HepG2 (cell line): Measurements from ENCODE around the gene CPVL. TPM values are rescaled to one million over a fixed set of nuclear protein-coding genes. Genes with fewer than 3 reads are reported as not detected.

Source experiments
- ATAC-seq: fragments of 200-7000 bp; cut with Tn5 transposase; 3 replicates; pipeline ENCODE4 v1.9.1; 2020; ENCODE audit warnings: mild to moderate bottlenecking, moderate library complexity
- BruUV-seq: library from RNA; stranded (reverse); fragments of 400-500 nt; replicated peaks from 2 replicates; lab custom pipeline; 2021; lab: Mats Ljungman, UMichigan
- CTCF ChIA-PET: fragments of 300-600 bp; formaldehyde crosslinking; extraction: SDS; loops from one replicate; lab custom pipeline; 2021; ENCODE audit warnings: low total read pairs, inconsistent platforms, low intra/inter-chr PET ratio; lab: Yijun Ruan, JAX
- POLR2A ChIA-PET: fragments of 350-600 bp; sonication (Branson Sonifier 250); formaldehyde crosslinking; loops from one replicate; lab custom pipeline; 2020; ENCODE audit warnings: antibody characterized with exemption, inconsistent platforms; lab: Yijun Ruan, JAX
- DNase-seq: peaks from one replicate; pipeline ENCODE4 v3.0.0-alpha.2; 2015; ENCODE audit warnings: low spot score
- FAIRE-seq: peaks from 3 replicates; lab custom pipeline; 2011; peaks lifted over from hg19 to GRCh38; lab: Jason Lieb, UNC
- H2AFZ ChIP-seq: one replicate; pipeline ENCODE4 v1.6.1; 2011; ENCODE audit warnings: low read length, inconsistent platforms
- H3K27ac ChIP-seq: fragments of 300-600 bp; 3 replicates; pipeline ENCODE4 v1.8.0; 2011; ENCODE audit warnings: mixed run types, mild to moderate bottlenecking, mixed read lengths, low read length, inconsistent platforms; ENCODE audit not compliant: insufficient read depth; ENCODE audit errors: extremely low read length
- H3K27me3 ChIP-seq, 2 experiments: fragments of 200-600 bp in 1 of 2; 2 replicates in 1 of 2; 3 replicates in 1 of 2; pipeline versions ENCODE4 v1.6.0 to v1.8.0; 2011; ENCODE audit warnings: low read length in 2 of 2, mild to moderate bottlenecking in 2 of 2, moderate library complexity in 2 of 2, inconsistent platforms in 1 of 2; ENCODE audit not compliant: insufficient read depth in 2 of 2, control insufficient read depth in 1 of 2
- H3K36me3 ChIP-seq, 2 experiments: fragments of 200-600 bp in 1 of 2; replicated peaks in 1 of 2; 2 replicates in 1 of 2; 3 replicates in 1 of 2; pipeline versions ENCODE4 v1.5.1 to v1.8.0; 2011; ENCODE audit warnings: low read length in 2 of 2, inconsistent platforms in 1 of 2; ENCODE audit not compliant: insufficient read depth in 2 of 2, control insufficient read depth in 1 of 2
- H3K4me1 ChIP-seq: 2 replicates; pipeline ENCODE4 v1.5.1; 2012; ENCODE audit warnings: low read length, inconsistent platforms; ENCODE audit not compliant: insufficient read depth
- H3K4me2 ChIP-seq: 2 replicates; pipeline ENCODE4 v1.6.0; 2011; ENCODE audit warnings: low read depth, low read length, inconsistent platforms
- H3K4me3 ChIP-seq, 3 experiments: fragments of 200-600 bp in 1 of 3; sonication (generic), shearing (Covaris generic) in 1 of 3; replicated peaks in 1 of 3; 2 replicates each; pipeline ENCODE4 v1.5.1; 2011 to 2016; ENCODE audit warnings: low read length in 3 of 3, inconsistent platforms in 2 of 3, low read depth in 2 of 3, mild to moderate bottlenecking in 2 of 3, control low read depth in 1 of 3, mixed read lengths in 1 of 3; ENCODE audit not compliant: insufficient read depth in 1 of 3
- H3K79me2 ChIP-seq: one replicate; pipeline ENCODE4 v1.6.1; 2011; ENCODE audit warnings: low read length, inconsistent platforms; ENCODE audit not compliant: insufficient read depth
- H3K9ac ChIP-seq: 2 replicates; pipeline ENCODE4 v1.6.0; 2011; ENCODE audit warnings: mild to moderate bottlenecking, low read depth, low read length, inconsistent platforms; ENCODE audit not compliant: insufficient read depth
- H3K9me3 ChIP-seq: 2 replicates; pipeline ENCODE4 v1.5.1; 2012; ENCODE audit warnings: mild to moderate bottlenecking, low read length
- H4K20me1 ChIP-seq: 2 replicates; pipeline ENCODE4 v1.6.0; 2011; ENCODE audit warnings: inconsistent platforms, mild to moderate bottlenecking, low read length, moderate library complexity; ENCODE audit not compliant: insufficient read depth
- CCAR2 ChIP-seq: fragments of 200-400 bp; formaldehyde crosslinking; optimal IDR thresholded peaks from 2 replicates; pipeline ENCODE3; 2018; ENCODE audit warnings: low read depth, mild to moderate bottlenecking, low read length, moderate library complexity
- FOXA1 ChIP-seq, 2 experiments: fragments of 450-650 bp in 1 of 2; sonication (generic) in 1 of 2; formaldehyde crosslinking in 1 of 2; IDR thresholded peaks; 2 replicates each; pipeline versions ENCODE4 v1.4.0 to v1.6.1; 2016 to 2020; ENCODE audit warnings: missing genetic modification reagents in 1 of 2
- FOXA3 ChIP-seq: IDR thresholded peaks from 2 replicates; pipeline ENCODE4 v1.6.1; 2016; ENCODE audit warnings: missing genetic modification reagents, missing compliant biosample characterization
- IRF2 ChIP-seq: IDR thresholded peaks from 2 replicates; pipeline ENCODE4 v1.6.1; 2018; ENCODE audit warnings: missing genetic modification reagents, missing compliant biosample characterization
- NFIB ChIP-seq: sonication (generic); formaldehyde crosslinking; IDR thresholded peaks from 2 replicates; pipeline ENCODE4 v1.9.0; 2021; ENCODE audit warnings: missing genetic modification reagents, mild to moderate bottlenecking, borderline replicate concordance
- RARA ChIP-seq: IDR thresholded peaks from 2 replicates; pipeline ENCODE4 v1.6.1; 2016; ENCODE audit warnings: missing genetic modification reagents, missing compliant biosample characterization
- RCOR2 ChIP-seq: IDR thresholded peaks from 2 replicates; pipeline ENCODE4 v1.6.1; 2016; ENCODE audit warnings: missing biosample characterization, missing genetic modification reagents
- SOX5 ChIP-seq: IDR thresholded peaks from 2 replicates; pipeline ENCODE4 v1.6.1; 2016; ENCODE audit warnings: borderline replicate concordance
- TEAD3 ChIP-seq: optimal IDR thresholded peaks from 2 replicates; pipeline ENCODE3; 2016; ENCODE audit warnings: borderline replicate concordance
- ZKSCAN1 ChIP-seq: fragments of 150-350 bp; IDR thresholded peaks from 2 replicates; pipeline ENCODE4 v1.6.1; 2014; ENCODE audit warnings: low read length
- ZNF629 ChIP-seq: sonication (generic); formaldehyde crosslinking; conservative IDR thresholded peaks from 2 replicates; pipeline ENCODE4 v1.5.0; 2020; ENCODE audit warnings: missing genetic modification reagents
- WGBS: methylation state at CpG from one replicate; pipeline ENCODE4 v1.1.6; 2017; ENCODE audit warnings: low lambda C conversion rate; 5-methylcytosine and 5-hydroxymethylcytosine counted together
- in situ Hi-C: cut with HindIII; loops from 2 replicates; pipeline ENCODE4 v1.10.0; 2017; ENCODE audit warnings: low pct_unique_long_range_greater_than_20kb; ENCODE audit not compliant: extremely low pct_ligation_motif_present
- intact Hi-C: fragments of 100-400 bp; cut with micrococcal nuclease; formaldehyde crosslinking; loops from one replicate; pipeline ENCODE4 v1.10.0; 2022; ENCODE audit not compliant: unreplicated experiment
- polyA plus RNA-seq, 8 experiments: library from polyadenylated mRNA; depleted of rRNA in 3 of 8; stranded (reverse) in 7 of 8; unstranded in 1 of 8; fragments of >200 nt; fragmentation: Illumina TruSeq in 4 of 8; extraction: Trizol in 4 of 8; gene quantifications; 2 replicates each; pipeline versions ENCODE4 v1.2.1 to v1.2.3, GENCODE V29; 2011 to 2016; ENCODE audit warnings: low read depth in 4 of 8, missing spikeins in 1 of 8, mixed read lengths in 1 of 8; ENCODE audit not compliant: insufficient read depth in 1 of 8
- total RNA-seq, 5 experiments: library from RNA; depleted of rRNA; stranded (reverse); fragments of >200 nt; fragmentation: Illumina TruSeq; extraction: Trizol; gene quantifications; 2 replicates each; pipeline ENCODE4 v1.2.3, GENCODE V29; 2016; ENCODE audit warnings: low read depth in 1 of 5
- TF ChIP-seq, protein P1 (sequence below): sonication (generic); formaldehyde crosslinking; IDR thresholded peaks from 2 replicates; pipeline ENCODE4 v1.5.0; 2020; ENCODE audit warnings: missing genetic modification reagents
- TF ChIP-seq, protein P2 (sequence below): IDR thresholded peaks from 2 replicates; pipeline ENCODE4 v1.6.1; 2012; ENCODE audit warnings: low read length, improper control_type of control experiment
- TF ChIP-seq, protein P3 (sequence below): sonication (generic); formaldehyde crosslinking; IDR thresholded peaks from 2 replicates; pipeline ENCODE4 v1.4.0; 2020; ENCODE audit warnings: missing genetic modification reagents, borderline replicate concordance

The CPVL gene
- total and polyA plus RNA-seq, 2 of the 13 experiments (the other 11 are each of a cell fraction or from before 2014, with no cell fraction given), result 59.2 to 294 TPM

DNA sequence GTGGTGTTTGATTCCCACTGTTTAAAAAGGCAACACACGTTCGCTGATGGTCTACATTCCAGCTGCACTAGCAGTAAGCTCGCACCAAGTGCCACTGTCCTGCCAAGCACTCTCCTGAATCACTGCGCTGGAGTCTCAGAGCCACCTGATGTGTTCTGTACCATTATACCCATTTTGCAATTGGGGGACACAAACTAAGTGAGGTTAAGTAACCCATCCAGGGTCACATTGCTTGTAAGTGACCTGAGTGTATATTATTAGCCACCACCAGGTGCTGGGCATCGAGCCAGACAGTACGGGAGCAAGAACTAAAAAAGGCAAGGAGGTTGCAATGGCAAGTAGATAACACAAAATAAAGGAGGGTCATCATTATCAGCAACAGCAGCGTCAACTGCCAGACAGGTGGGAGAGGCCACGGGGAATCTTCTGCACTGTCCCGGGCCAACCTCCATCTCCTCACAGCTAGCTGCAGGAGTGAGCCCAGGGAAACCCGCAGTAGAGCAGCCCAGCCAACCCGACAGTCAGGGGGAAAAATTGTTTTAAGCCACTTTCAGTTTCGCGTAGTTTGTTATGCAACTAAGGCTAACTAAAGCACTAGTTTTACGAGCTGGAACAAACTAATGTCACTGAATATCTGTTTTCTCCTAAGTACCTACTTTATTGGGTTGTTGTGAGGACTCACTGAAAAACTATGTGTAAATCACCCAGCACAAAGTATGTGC lies 712 bp upstream of the CPVL start (continued):
- TF ChIP-seq, protein P1, sequence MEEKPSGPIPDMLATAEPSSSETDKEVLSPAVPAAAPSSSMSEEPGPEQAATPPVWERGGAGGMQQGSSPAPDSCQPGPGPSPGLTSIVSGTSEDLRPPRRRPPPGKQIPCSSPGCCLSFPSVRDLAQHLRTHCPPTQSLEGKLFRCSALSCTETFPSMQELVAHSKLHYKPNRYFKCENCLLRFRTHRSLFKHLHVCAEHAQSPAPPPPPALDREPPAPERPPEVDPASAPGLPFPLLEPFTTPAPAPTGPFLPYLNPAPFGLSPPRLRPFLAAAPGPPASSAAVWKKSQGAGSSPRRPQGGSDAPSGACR (CRISPR knock-in tag), result no peak
- TF ChIP-seq ZKSCAN1, result no peak

DNA sequence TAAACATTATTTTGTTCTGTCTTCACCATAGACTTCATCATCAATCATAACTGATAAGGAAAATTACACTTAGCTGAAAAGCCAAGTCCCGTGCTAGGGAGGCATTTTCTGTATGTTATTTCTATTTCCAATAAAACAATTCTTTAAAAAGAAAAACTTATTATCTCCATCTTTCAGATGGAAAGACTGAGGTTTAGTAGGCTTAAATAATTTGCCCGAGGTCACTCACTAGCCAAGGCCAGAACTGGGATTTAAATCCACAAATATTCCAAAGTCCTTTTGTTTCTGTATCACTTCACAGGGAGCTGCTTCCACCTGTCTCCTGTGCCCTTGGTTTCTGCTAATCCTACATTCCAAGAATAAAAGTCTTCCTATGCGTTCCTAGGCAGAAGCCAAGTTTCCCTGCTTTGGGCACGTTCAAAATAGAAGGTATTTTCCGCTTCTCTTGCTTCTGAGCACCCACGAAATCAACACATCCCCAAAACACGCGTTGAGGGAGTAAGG lies 732 bp downstream of the CPVL start:
- peaks cover 71% of the 10 kb centered on the region for H3K4me1 ChIP-seq
- ChIA-PET CTCF (no interaction called here), POLR2A (interaction anchor here (0.9 to 3.0 kb wide), 10 partner anchors 11 to 55 kb away, joined by 3 to 21 read pairs (median 4); no protein-coding TSS in a partner anchor)
- ATAC-seq (no peak; the same call in 2 of the 3 replicates), FAIRE-seq (no peak), DNase-seq (no peak)
- no TSS peak for BruUV-seq
- H3K27ac ChIP-seq, result peak overlapping the region; percentile 68
- no peaks in the 10 kb centered on the region for H3K36me3 ChIP-seq
- peak overlapping the region; percentile 70 for H3K9ac ChIP-seq
- WGBS, result under 1% methylated on average over 8 of the region's 8 CpGs
- in situ Hi-C loops (no loop called here), intact Hi-C loops (no loop called here)
- no peaks in the 10 kb centered on the region for H3K9me3 ChIP-seq
- no peaks in the 10 kb centered on the region for H4K20me1 ChIP-seq
- no peaks in the 10 kb centered on the region; a peak in 1 of 5 replicates for H3K27me3 ChIP-seq
- peak overlapping the region; percentile 87 for H2AFZ ChIP-seq
- peak overlapping the region; percentile 95 for H3K4me2 ChIP-seq
- peaks cover 23% of the 10 kb centered on the region for H3K79me2 ChIP-seq
- H3K4me3 ChIP-seq, result peak overlapping the region; percentile 75 to 85 (median 78)
- TF ChIP-seq RCOR2 (CRISPR knock-in tag), result peak; percentile 50; the same call in 1 of the 2 replicates
- no peak for TF ChIP-seq CCAR2
- 0 out of 2 replicates have a peak, but pooled peaks have one; percentile 8 for TF ChIP-seq FOXA3 (CRISPR knock-in tag)
- no peak for TF ChIP-seq NFIB (CRISPR knock-in tag)
- no peak; the same call in 1 of the 2 replicates for TF ChIP-seq SOX5
- peak; percentile 96 for TF ChIP-seq ZNF629 (CRISPR knock-in tag)
- TF ChIP-seq FOXA1 (IDR thresholded peaks at IDR 0.05), result no peak
- no peak for TF ChIP-seq FOXA1 (CRISPR knock-in tag; IDR thresholded peaks at IDR 0.05)
- TF ChIP-seq TEAD3 (CRISPR knock-in tag), result peak; percentile 60
- TF ChIP-seq, protein P2, sequence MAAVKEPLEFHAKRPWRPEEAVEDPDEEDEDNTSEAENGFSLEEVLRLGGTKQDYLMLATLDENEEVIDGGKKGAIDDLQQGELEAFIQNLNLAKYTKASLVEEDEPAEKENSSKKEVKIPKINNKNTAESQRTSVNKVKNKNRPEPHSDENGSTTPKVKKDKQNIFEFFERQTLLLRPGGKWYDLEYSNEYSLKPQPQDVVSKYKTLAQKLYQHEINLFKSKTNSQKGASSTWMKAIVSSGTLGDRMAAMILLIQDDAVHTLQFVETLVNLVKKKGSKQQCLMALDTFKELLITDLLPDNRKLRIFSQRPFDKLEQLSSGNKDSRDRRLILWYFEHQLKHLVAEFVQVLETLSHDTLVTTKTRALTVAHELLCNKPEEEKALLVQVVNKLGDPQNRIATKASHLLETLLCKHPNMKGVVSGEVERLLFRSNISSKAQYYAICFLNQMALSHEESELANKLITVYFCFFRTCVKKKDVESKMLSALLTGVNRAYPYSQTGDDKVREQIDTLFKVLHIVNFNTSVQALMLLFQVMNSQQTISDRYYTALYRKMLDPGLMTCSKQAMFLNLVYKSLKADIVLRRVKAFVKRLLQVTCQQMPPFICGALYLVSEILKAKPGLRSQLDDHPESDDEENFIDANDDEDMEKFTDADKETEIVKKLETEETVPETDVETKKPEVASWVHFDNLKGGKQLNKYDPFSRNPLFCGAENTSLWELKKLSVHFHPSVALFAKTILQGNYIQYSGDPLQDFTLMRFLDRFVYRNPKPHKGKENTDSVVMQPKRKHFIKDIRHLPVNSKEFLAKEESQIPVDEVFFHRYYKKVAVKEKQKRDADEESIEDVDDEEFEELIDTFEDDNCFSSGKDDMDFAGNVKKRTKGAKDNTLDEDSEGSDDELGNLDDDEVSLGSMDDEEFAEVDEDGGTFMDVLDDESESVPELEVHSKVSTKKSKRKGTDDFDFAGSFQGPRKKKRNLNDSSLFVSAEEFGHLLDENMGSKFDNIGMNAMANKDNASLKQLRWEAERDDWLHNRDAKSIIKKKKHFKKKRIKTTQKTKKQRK, result no peak
- peak; percentile 25; the same call in 1 of the 2 replicates for TF ChIP-seq RARA (CRISPR knock-in tag)
- TF ChIP-seq, protein P3, sequence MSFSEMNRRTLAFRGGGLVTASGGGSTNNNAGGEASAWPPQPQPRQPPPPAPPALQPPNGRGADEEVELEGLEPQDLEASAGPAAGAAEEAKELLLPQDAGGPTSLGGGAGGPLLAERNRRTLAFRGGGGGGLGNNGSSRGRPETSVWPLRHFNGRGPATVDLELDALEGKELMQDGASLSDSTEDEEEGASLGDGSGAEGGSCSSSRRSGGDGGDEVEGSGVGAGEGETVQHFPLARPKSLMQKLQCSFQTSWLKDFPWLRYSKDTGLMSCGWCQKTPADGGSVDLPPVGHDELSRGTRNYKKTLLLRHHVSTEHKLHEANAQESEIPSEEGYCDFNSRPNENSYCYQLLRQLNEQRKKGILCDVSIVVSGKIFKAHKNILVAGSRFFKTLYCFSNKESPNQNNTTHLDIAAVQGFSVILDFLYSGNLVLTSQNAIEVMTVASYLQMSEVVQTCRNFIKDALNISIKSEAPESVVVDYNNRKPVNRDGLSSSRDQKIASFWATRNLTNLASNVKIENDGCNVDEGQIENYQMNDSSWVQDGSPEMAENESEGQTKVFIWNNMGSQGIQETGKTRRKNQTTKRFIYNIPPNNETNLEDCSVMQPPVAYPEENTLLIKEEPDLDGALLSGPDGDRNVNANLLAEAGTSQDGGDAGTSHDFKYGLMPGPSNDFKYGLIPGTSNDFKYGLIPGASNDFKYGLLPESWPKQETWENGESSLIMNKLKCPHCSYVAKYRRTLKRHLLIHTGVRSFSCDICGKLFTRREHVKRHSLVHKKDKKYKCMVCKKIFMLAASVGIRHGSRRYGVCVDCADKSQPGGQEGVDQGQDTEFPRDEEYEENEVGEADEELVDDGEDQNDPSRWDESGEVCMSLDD (CRISPR knock-in tag), result no peak
- 0 out of 2 replicates have a peak, but pooled peaks have one; percentile 3 for TF ChIP-seq IRF2 (CRISPR knock-in tag)
